HG03558 (cell line): ENCODE measurements around the gene DPEP3.
"Not testable (repeated sequence)": the region's sequence is repeated elsewhere in the genome, so short reads cannot be mapped to it uniquely, and the experiment has no call there.

Experiments
- ATAC-seq: cut with Tn5 transposase; IDR thresholded peaks from one replicate; pipeline ENCODE4 v1.9.1; 2021; ENCODE audit warnings: moderate number of reproducible peaks; ENCODE audit not compliant: unreplicated experiment; ENCODE audit errors: extremely low read depth

The DPEP3 gene

GRCh38 chr16:67979955-67980678 lies at the start of gene DPEP3:
Gene DPEP3, minus strand, starts transcription at chr16:67980499. Its CDS starts 119 bp downstream, at chr16:67980380.
- ATAC-seq: no peak

DNA sequence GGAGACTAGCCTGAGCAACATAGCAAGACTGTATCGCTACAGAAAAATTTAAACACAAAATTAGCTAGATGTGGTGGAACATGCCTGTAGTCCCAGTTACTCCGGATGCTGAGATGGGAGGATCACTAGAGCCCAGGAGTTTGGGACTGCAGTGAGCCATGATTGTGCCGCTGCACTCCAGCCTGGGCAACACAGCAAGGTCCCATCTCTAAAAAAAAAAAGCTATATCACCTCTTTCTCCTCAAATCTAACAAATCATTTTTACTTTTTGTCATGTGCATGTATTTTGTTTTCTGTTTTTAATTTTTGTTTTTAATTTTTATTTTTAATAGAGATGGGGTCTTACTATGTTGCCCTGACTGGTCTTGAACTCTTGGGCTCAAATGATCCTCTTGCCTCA lies 48.7 kb upstream of the DPEP3 start:
- ATAC-seq: no peak

GRCh38 chr16:68022728-68023537 lies 42.6 kb upstream of the DPEP3 start, which contains the start of the genes DDX28 and DUS2:
Gene DDX28, minus strand, starts transcription at chr16:68023232. Its CDS starts 30 bp downstream, at chr16:68023202.
Gene DUS2, plus strand, starts transcription at chr16:68023284. Its CDS starts 14,740 bp downstream, at chr16:68038024.
- ATAC-seq: peak; percentile 47

DNA sequence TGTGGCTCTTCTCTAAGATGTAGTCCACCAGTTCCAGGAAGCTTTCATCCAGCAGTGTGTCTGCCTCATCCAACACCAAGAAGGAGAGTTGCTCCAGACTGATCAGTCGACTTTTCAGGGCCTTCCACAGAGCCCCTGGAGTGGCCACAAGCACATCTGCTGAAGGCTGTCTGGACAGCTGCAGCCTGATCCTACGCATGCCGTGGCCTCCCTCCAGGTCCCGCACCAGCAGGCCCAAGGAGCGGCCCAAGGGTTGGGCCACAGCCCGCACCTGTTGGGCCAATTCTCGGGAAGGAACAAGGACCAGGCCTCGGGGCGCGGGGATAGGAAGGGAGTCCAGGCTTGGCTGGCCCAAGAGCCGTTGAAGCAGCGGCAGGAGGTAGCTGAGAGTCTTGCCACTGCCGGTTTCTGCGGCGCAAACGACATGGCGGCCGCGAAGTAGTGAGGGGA lies 42.0 kb upstream of the DPEP3 start:
- no peak for ATAC-seq

DNA sequence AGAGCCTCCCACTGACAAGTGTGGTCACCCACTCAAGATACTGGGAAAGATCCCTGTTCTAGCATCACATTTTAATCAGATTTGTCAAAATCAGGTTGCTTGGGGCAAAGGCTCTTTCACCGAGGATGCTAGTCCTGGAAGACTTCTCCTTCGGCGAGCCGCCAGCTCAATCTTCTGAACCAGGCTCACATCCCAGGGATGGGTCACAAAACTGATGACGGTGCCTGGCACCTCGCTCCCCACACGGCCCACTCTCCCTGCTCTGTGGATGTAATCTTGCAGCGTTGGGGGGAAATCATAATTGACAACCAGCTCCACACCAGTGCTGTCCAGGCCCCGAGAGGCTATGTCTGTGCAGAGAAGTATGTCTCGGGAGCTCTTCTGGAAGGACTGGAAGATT lies 41.2 kb upstream of the DPEP3 start:
- ATAC-seq: no peak

GRCh38 chr16:68019167-68019680 lies 38.9 kb upstream of the DPEP3 start:
- no peak for ATAC-seq

- ATAC-seq: no peak
Observed at GRCh38 chr16:68015681-68016080, 35.4 kb upstream of the DPEP3 start, which contains the start of gene DPEP2NB. Gene DPEP2NB, minus strand, starts transcription at chr16:68015911. Its CDS starts 141 bp downstream, at chr16:68015770.

- ATAC-seq: no peak
Observed at GRCh38 chr16:68013440-68013839, 33.1 kb upstream of the DPEP3 start.

GRCh38 chr16:68009872-68010271 lies 29.6 kb upstream of the DPEP3 start:
- ATAC-seq: not testable (repeated sequence)

DNA sequence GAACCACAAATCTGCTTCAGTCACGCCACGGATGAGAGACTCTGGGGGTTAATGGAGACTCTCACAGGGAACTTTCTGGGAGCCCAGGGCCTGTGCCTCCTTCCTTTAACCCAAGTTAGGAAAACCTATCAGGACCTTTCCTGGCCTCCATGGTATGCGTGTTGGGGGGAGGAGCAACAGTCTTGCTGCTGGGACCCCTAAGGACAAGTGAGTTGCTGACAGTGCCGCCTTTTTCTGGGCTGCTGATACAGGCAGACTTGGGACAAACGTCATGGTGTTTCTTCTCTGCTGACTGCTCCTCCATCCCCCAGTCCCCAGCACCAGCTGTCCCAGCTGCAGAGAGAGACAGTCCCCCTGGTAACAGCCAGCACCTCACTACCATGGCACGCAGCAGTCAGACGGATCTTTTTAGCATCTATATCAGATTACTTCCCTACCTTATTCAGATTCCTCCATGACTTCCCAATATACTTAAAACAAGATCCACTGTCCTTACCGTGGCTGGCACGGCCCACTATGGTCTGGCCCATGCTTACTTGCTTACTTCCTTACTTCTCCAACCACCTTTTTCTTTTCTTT lies 28.9 kb upstream of the DPEP3 start:
- ATAC-seq: no peak

DNA sequence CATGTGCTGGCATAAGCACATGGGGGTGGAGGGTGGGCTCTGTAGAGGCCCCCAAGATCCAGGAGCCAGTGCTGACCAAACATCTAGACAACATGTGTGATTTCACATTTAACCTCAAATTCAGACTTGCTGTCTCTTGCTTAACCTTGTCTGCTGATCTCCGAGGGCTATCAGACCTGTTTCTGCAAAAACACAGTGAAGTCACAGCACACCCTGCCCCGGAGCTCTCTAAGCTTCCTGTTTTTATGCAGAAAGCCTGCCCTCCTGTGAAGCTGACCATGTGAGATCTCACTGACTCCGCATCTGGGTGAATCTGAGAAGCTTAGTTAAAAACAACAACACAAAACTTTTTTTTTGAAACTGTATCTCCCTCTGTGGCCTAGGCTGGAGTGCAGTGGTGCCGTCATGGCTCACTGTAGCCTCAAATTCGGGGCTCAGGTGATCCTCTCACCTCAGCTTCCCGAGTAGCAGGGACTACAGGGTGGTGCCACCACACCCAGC lies 25.5 kb upstream of the DPEP3 start:
- no peak for ATAC-seq

GRCh38 chr16:68005211-68005610 lies 24.9 kb upstream of the DPEP3 start:
- no peak for ATAC-seq

GRCh38 chr16:68003031-68003430 lies 22.7 kb upstream of the DPEP3 start:
- no peak for ATAC-seq

DNA sequence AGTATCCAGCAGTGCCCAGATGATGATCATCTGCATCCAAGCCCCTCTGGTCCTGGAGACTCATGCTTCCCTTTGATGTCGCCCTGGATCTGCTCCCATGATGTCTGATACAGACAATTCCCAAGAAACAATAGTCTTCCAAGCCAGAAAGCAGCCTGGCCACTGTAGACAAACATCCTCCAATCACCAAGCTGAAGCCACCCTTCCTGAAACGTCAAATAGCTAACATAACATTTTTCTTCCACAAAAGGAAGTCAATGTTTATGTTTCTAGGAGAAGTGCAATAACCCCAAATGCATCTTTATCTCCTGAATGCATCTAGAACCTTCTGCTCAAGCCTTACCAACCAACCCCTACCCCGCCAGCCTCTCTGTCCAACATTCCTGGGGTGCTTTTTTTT lies 20.2 kb upstream of the DPEP3 start:
- no peak for ATAC-seq

GRCh38 chr16:67999985-68000384 lies 19.7 kb upstream of the DPEP3 start:
- ATAC-seq: no peak

DNA sequence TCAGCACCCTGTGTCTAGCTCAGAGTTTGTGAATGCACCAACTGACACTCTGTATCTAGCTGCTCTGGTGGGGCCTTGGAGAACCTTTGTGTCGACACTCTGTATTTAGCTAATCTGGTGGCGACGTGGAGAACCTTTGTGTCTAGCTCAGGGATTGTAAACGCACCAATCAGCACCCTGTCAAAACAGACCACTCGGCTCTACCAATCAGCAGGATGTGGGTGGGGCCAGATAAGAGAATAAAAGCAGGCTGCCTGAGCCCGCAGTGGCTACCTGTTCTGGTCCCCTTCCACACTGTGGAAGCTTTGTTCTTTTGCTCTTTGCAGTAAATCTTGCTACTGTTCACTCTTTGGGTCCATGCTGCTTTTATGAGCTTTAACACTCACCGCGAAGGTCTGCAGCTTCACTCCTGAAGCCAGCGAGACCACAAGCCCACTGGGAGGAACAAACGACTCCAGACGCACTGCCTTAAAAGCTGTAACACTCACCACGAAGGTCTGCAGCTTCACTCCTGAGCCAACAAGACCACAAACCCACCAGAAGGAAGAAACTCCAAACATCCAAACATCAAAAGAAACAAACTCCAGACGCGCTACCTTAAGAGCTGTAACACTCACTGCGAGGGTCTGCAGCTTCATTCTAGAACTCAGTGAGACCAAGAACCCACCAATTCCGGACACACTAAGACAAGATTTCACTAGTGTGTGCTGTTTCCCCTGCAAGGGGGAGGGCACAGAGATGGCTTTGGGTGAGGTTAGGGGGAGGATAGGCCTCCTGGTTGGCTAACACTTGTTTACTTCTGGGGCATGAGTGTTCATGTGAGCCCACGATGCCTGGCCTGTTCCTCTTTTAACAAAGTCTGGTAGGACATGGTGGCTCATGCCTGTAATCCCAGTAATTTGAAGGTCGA lies 18.7 kb upstream of the DPEP3 start, which contains the start of gene DPEP2:
DPEP2 (minus strand) TSS at position 706 of the 910 bp plus-strand sequence. CDS start 6,272 bp downstream, outside the sequence.
- not testable (repeated sequence) for ATAC-seq

DNA sequence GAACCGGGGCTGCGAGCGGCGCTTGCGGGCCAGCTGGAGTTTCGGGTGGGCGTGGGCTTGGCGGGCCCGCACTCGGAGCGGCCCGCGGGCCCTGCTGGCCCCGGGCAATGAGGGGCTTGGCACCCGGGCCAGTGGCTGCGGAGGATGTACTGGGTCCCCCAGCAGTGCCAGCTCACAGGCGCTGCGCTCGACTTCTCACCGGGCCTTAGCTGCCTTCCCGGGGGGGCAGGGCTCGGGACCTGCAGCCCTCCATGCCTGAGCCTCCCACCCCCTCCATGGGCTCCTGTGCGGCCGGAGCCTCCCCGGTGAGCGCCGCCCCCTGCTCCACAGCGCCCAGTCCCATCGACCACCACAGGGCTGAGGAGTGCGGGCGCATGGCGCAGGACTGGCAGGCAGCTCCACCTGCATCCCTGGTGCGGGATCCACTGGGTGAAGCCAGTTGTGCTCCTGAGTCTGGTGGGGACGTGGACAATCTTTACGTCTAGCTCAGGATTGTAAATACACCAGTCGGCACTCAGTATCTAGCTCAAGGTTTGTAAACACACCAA lies 18.0 kb upstream of the DPEP3 start:
- not testable (repeated sequence) for ATAC-seq

GRCh38 chr16:67996666-67997065 lies 16.4 kb upstream of the DPEP3 start:
- no peak for ATAC-seq

- no peak for ATAC-seq
Observed at GRCh38 chr16:67995423-67995822, 15.1 kb upstream of the DPEP3 start.
